HCT116 (cell line): ENCODE measurements around the gene PHPT1. TPM values are rescaled to one million over a fixed set of nuclear protein-coding genes. Genes with fewer than 3 reads are reported as not detected.
A peak's percentile ranks its signal among the peaks of the same experiment; 100 is the strongest.

Source experiments
- ATAC-seq: fragments of 200-7000 bp; cut with Tn5 transposase; 2 replicates; pipeline ENCODE4 v1.9.1; 2020; ENCODE audit warnings: mild to moderate bottlenecking, moderate library complexity
- BruUV-seq: library from RNA; stranded (reverse); fragments of 400-500 nt; replicated peaks from 2 replicates; lab custom pipeline; 2021; lab: Mats Ljungman, UMichigan
- CTCF ChIA-PET: fragments of 300-600 bp; sonication (Branson Sonifier 250); formaldehyde crosslinking; loops from one replicate; lab custom pipeline; 2021; ENCODE audit warnings: antibody characterized with exemption; lab: Charles Lee
- POLR2A ChIA-PET: fragments of 300-600, 350-600 bp; sonication (Branson Sonifier 250); formaldehyde crosslinking; loops from one replicate; lab custom pipeline; 2021; ENCODE audit warnings: antibody characterized with exemption; lab: Charles Lee
- RAD21 ChIA-PET, 2 experiments: fragments of 300-600 bp; sonication (Branson Sonifier 250); formaldehyde crosslinking; loops; one replicate each; lab custom pipeline; 2023; ENCODE audit warnings: low total read pairs in 2 of 2; ENCODE audit not compliant: uncharacterized antibody in 2 of 2, unreplicated experiment in 2 of 2, low non-redundant PET in 1 of 2; lab: Charles Lee
- DNase-seq: peaks from one replicate; pipeline ENCODE4 v3.0.0-alpha.2; 2010; ENCODE audit warnings: low read depth, low spot score
- H2AFZ ChIP-seq: fragments of 200-600 bp; shearing (Covaris generic), sonication (generic); 2 replicates; pipeline ENCODE4 v1.6.1; 2017; ENCODE audit warnings: low read depth, mixed run types, mixed read lengths, antibody characterized with exemption, low read length; ENCODE audit not compliant: poor library complexity, severe bottlenecking
- H3K27ac ChIP-seq: 2 replicates; pipeline ENCODE4 v1.5.1; 2012; ENCODE audit warnings: low read depth, low read length
- H3K27me3 ChIP-seq: fragments of 200-600 bp; sonication (generic); 2 replicates; pipeline ENCODE4 v1.6.1; 2016; ENCODE audit warnings: mixed run types, low read length, mixed read lengths; ENCODE audit not compliant: insufficient read depth
- H3K36me3 ChIP-seq, 2 experiments: fragments of 200-500 bp in 1 of 2; fragments of 200-600 bp in 1 of 2; sonication (Bioruptor generic) in 1 of 2; sonication (generic) in 1 of 2; 2 replicates each; pipeline versions ENCODE4 v1.5.1 to v1.6.1; 2014 to 2016; ENCODE audit warnings: low read length in 2 of 2, inconsistent platforms in 1 of 2, mixed read lengths in 1 of 2, mixed run types in 1 of 2; ENCODE audit not compliant: insufficient read depth in 2 of 2, control insufficient read depth in 1 of 2
- H3K4me1 ChIP-seq, 2 experiments: fragments of 200-600 bp in 1 of 2; sonication (generic) in 1 of 2; 2 replicates each; pipeline versions ENCODE4 v1.5.1 to v1.6.1; 2012 to 2017; ENCODE audit warnings: low read length in 2 of 2, inconsistent platforms in 1 of 2, mild to moderate bottlenecking in 1 of 2, mixed read lengths in 1 of 2, mixed run types in 1 of 2, moderate library complexity in 1 of 2; ENCODE audit not compliant: insufficient read depth in 2 of 2, control insufficient read depth in 1 of 2
- H3K4me2 ChIP-seq: fragments of 200-600 bp; sonication (generic); 2 replicates; pipeline ENCODE4 v1.6.1; 2017; ENCODE audit warnings: mixed run types, low read length, mixed read lengths
- H3K4me3 ChIP-seq, 2 experiments: fragments of 200-600 bp in 1 of 2; sonication (generic) in 1 of 2; replicated peaks in 1 of 2; 2 replicates each; pipeline ENCODE4 v1.5.1; 2011 to 2016; ENCODE audit warnings: low read length in 2 of 2, control low read depth in 1 of 2, low read depth in 1 of 2, mild to moderate bottlenecking in 1 of 2, mixed read lengths in 1 of 2, mixed run types in 1 of 2
- H3K79me2 ChIP-seq: fragments of 200-600 bp; sonication (generic); 2 replicates; pipeline ENCODE4 v1.6.1; 2017; ENCODE audit warnings: mild to moderate bottlenecking, mixed run types, low read length, moderate library complexity, mixed read lengths; ENCODE audit not compliant: insufficient read depth
- H3K9ac ChIP-seq: fragments of 200-600 bp; sonication (generic); 2 replicates; pipeline ENCODE4 v1.6.1; 2016; ENCODE audit warnings: low read length, mixed read lengths
- H3K9me2 ChIP-seq: fragments of 200-600 bp; sonication (generic), shearing (Covaris generic); 2 replicates; pipeline ENCODE4 v1.6.1; 2017; ENCODE audit warnings: mixed run types, mild to moderate bottlenecking, moderate library complexity; ENCODE audit not compliant: insufficient read depth
- H3K9me3 ChIP-seq, 2 experiments: fragments of 200-500 bp in 1 of 2; fragments of 200-600 bp in 1 of 2; sonication (Bioruptor generic) in 1 of 2; sonication (generic) in 1 of 2; 2 replicates each; pipeline ENCODE4 v1.6.1; 2014 to 2017; ENCODE audit warnings: low read length in 2 of 2, mixed read lengths in 2 of 2, inconsistent platforms in 1 of 2, low read depth in 1 of 2, mild to moderate bottlenecking in 1 of 2, mixed run types in 1 of 2, moderate library complexity in 1 of 2; ENCODE audit not compliant: control insufficient read depth in 1 of 2, insufficient read depth in 1 of 2
- H4K20me1 ChIP-seq: fragments of 200-600 bp; sonication (generic), shearing (Covaris generic); 2 replicates; pipeline ENCODE4 v1.6.1; 2017; ENCODE audit warnings: mixed run types, mild to moderate bottlenecking, moderate library complexity; ENCODE audit not compliant: insufficient read depth
- CBX3 ChIP-seq: IDR thresholded peaks from 2 replicates; pipeline ENCODE4 v1.6.1; 2012; ENCODE audit warnings: low read depth
- FOSL1 ChIP-seq: IDR thresholded peaks from 2 replicates; pipeline ENCODE4 v1.6.1; 2012; ENCODE audit warnings: low read depth
- SRF ChIP-seq: IDR thresholded peaks from 2 replicates; pipeline ENCODE4 v1.6.1; 2012; ENCODE audit warnings: low read depth
- ZBTB33 ChIP-seq: IDR thresholded peaks from 2 replicates; pipeline ENCODE4 v1.6.1; 2011; ENCODE audit warnings: mild to moderate bottlenecking, low read length, moderate library complexity; ENCODE audit not compliant: insufficient replicate concordance; ENCODE audit errors: extremely low read depth
- intact Hi-C: fragments of 100-400 bp; cut with micrococcal nuclease; formaldehyde crosslinking; loops from 2 replicates; pipeline ENCODE4 v1.10.0; 2022
- total RNA-seq: library from RNA; stranded (reverse); gene quantifications from one replicate; pipeline ENCODE4 v1.2.1, GENCODE V29; 2021; ENCODE audit not compliant: unreplicated experiment

The PHPT1 gene
- total RNA-seq, 1 experiment from 2014 or later: 148 TPM

DNA sequence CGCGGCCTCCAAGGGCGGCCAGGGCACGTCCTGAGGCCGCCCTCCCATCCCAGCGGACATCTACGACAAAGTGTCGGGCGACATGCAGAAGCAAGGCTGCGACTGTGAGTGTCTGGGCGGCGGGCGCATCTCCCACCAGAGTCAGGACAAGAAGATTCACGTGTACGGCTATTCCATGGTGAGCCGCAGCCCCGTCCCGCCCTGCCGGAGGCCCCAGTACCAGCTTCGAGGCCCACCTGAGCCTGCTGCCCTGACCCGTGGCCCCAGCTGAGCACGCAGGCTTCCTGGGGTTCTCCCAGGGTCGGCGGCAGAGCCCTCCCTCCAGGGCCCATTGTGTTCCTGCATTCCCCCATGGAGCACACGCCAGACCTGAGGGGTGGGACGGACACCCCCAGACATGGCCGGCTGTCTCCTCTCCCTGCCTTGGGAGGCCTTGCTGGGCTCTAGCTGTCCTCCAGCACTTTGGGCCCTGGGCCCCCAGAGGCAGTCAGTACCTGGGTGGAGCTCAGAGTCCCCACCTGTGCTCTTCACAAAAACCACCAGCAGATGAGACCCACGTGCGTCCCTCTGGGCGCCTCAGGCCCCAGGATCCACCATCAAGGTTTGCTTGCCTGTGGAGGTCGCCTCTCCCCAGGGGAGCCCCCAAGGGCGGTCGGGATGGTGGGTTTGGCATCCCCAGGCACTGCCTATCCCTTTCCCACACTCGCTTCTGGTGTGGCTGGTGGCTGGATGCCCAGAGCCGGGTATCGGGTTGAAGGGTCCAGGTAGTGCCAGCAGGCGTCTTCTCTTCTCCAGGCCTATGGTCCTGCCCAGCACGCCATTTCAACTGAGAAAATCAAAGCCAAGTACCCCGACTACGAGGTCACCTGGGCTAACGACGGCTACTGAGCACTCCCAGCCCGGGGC is 1.0 kb downstream of the PHPT1 start:
- Histone ChIP-seq H3K79me2 (peaks cover 16% of the 10 kb centered on the region; the same call in 1 of the 2 replicates), H3K4me1 (peaks cover 4 to 17% of the 10 kb centered on the region in 2 experiments; a peak in 2 of 4 replicates), H2AFZ (no peak overlapping the region), H3K9ac (peak overlapping the region; percentile 96), H3K27me3 (no peaks in the 10 kb centered on the region), H3K4me3 (peak overlapping the region; percentile 85 to 99), H3K9me2 (no peaks in the 10 kb centered on the region), H4K20me1 (no peaks in the 10 kb centered on the region), H3K36me3 (peaks cover 0 to 14% of the 10 kb centered on the region in 2 experiments; a peak in 1 of 4 replicates), H3K27ac (peak overlapping the region; percentile 88), H3K4me2 (peak overlapping the region; percentile 98), H3K9me3 (no peaks in the 10 kb centered on the region)
- DNase-seq (no peak), ATAC-seq (no peak)
- ChIA-PET RAD21 (no interaction called here), CTCF (no interaction called here), POLR2A (no interaction called here)
- intact Hi-C loops: loop anchor here (2.0 to 10.0 kb wide), 3 partner anchors 59 to 177 kb away; partner anchors contain the start of genes ABCA2, C8G, FBXW5 and TMEM141
- TF ChIP-seq SRF (no peak), CBX3 (no peak), ZBTB33 (no peak), FOSL1 (no peak)
- TSS peak; percentile 70 for BruUV-seq
